T-helper 1 cell treated with Interleukin-12 subunit alpha and Interleukin-12 subunit beta and Interleukin-4 antibody, amounts not matched to agents 30 μg/mL and 1 μg/mL, for 36 hours (primary cell): ENCODE data around the gene PFDN1.
"Not testable (repeated sequence)": the region's sequence is repeated elsewhere in the genome, so short reads cannot be mapped to it uniquely, and the experiment has no call there.

Experiments
- H3K27ac Mint-ChIP-seq: one replicate; pipeline ENCODE4 v1.8.0; 2021; ENCODE audit warnings: mild to moderate bottlenecking, mixed read lengths
- H3K27me3 Mint-ChIP-seq: one replicate; pipeline ENCODE4 v1.8.0; 2021; ENCODE audit warnings: low read depth, mixed read lengths
- H3K36me3 Mint-ChIP-seq: one replicate; pipeline ENCODE4 v1.8.0; 2021; ENCODE audit warnings: low read depth, mixed read lengths
- H3K4me1 Mint-ChIP-seq: one replicate; pipeline ENCODE4 v1.8.0; 2021; ENCODE audit warnings: low read depth, mixed read lengths
- H3K4me3 Mint-ChIP-seq: one replicate; pipeline ENCODE4 v1.8.0; 2021; ENCODE audit warnings: mild to moderate bottlenecking, moderate library complexity, mixed read lengths
- H3K9me3 Mint-ChIP-seq: one replicate; pipeline ENCODE4 v1.8.0; 2021; ENCODE audit warnings: mixed read lengths

PFDN1 gene

GRCh38 chr5:140219068-140219991 lies 83.6 kb downstream of the PFDN1 start:
- Mint-ChIP-seq H3K27me3 (no peaks in the 10 kb centered on the region), H3K27ac (no peak overlapping the region), H3K4me1 (peaks cover 22% of the 10 kb centered on the region), H3K36me3 (no peaks in the 10 kb centered on the region), H3K9me3 (no peaks in the 10 kb centered on the region), H3K4me3 (no peak overlapping the region)

- no peaks in the 10 kb centered on the region for H3K27me3 Mint-ChIP-seq
- peaks cover 22% of the 10 kb centered on the region for H3K4me1 Mint-ChIP-seq
- no peaks in the 10 kb centered on the region for H3K36me3 Mint-ChIP-seq
- no peak overlapping the region for H3K27ac Mint-ChIP-seq
- H3K4me3 Mint-ChIP-seq, result no peak overlapping the region
- H3K9me3 Mint-ChIP-seq, result no peaks in the 10 kb centered on the region
Observed at GRCh38 chr5:140217299-140218026, 85.4 kb downstream of the PFDN1 start.

GRCh38 chr5:140216478-140217074 lies 86.3 kb downstream of the PFDN1 start:
- Mint-ChIP-seq H3K9me3 (no peaks in the 10 kb centered on the region), H3K36me3 (no peaks in the 10 kb centered on the region), H3K27ac (no peak overlapping the region), H3K4me3 (no peak overlapping the region), H3K4me1 (peaks cover 15% of the 10 kb centered on the region), H3K27me3 (no peaks in the 10 kb centered on the region)

- H3K27me3 Mint-ChIP-seq, result no peaks in the 10 kb centered on the region
- no peaks in the 10 kb centered on the region for H3K9me3 Mint-ChIP-seq
- no peaks in the 10 kb centered on the region for H3K36me3 Mint-ChIP-seq
- no peak overlapping the region for H3K4me3 Mint-ChIP-seq
- no peak overlapping the region for H3K27ac Mint-ChIP-seq
- H3K4me1 Mint-ChIP-seq, result peaks cover 8% of the 10 kb centered on the region
Observed at GRCh38 chr5:140215276-140215675, 87.6 kb downstream of the PFDN1 start.

GRCh38 chr5:140214831-140215230 lies 88.1 kb downstream of the PFDN1 start:
- no peaks in the 10 kb centered on the region for H3K36me3 Mint-ChIP-seq
- H3K9me3 Mint-ChIP-seq, result no peaks in the 10 kb centered on the region
- H3K4me3 Mint-ChIP-seq, result no peak overlapping the region
- H3K4me1 Mint-ChIP-seq, result peaks cover 4% of the 10 kb centered on the region
- no peaks in the 10 kb centered on the region for H3K27me3 Mint-ChIP-seq
- H3K27ac Mint-ChIP-seq, result no peak overlapping the region

- H3K4me1 Mint-ChIP-seq, result peaks cover 4% of the 10 kb centered on the region
- H3K4me3 Mint-ChIP-seq, result no peak overlapping the region
- no peaks in the 10 kb centered on the region for H3K9me3 Mint-ChIP-seq
- H3K27me3 Mint-ChIP-seq, result no peaks in the 10 kb centered on the region
- H3K36me3 Mint-ChIP-seq, result no peaks in the 10 kb centered on the region
- no peak overlapping the region for H3K27ac Mint-ChIP-seq
Observed at GRCh38 chr5:140213370-140213983, 89.4 kb downstream of the PFDN1 start.

- H3K27me3 Mint-ChIP-seq, result no peaks in the 10 kb centered on the region
- no peak overlapping the region for H3K4me3 Mint-ChIP-seq
- peaks cover 3% of the 10 kb centered on the region for H3K9me3 Mint-ChIP-seq
- H3K27ac Mint-ChIP-seq, result no peak overlapping the region
- peaks cover 3% of the 10 kb centered on the region for H3K36me3 Mint-ChIP-seq
- H3K4me1 Mint-ChIP-seq, result peaks cover 7% of the 10 kb centered on the region
Observed at GRCh38 chr5:140208065-140208464, 94.8 kb downstream of the PFDN1 start.

- Mint-ChIP-seq H3K36me3 (peaks cover 3% of the 10 kb centered on the region), H3K27me3 (no peaks in the 10 kb centered on the region), H3K4me1 (peaks cover 7% of the 10 kb centered on the region), H3K27ac (no peak overlapping the region), H3K4me3 (no peak overlapping the region), H3K9me3 (peaks cover 3% of the 10 kb centered on the region)
Observed at GRCh38 chr5:140207250-140207964, 95.5 kb downstream of the PFDN1 start.

GRCh38 chr5:140205952-140206351 lies 96.9 kb downstream of the PFDN1 start:
- H3K36me3 Mint-ChIP-seq, result peaks cover 3% of the 10 kb centered on the region
- no peak overlapping the region for H3K27ac Mint-ChIP-seq
- H3K4me3 Mint-ChIP-seq, result no peak overlapping the region

GRCh38 chr5:140205216-140205615 lies 97.7 kb downstream of the PFDN1 start:
- Mint-ChIP-seq H3K27ac (no peak overlapping the region), H3K4me1 (peaks cover 7% of the 10 kb centered on the region), H3K27me3 (no peaks in the 10 kb centered on the region), H3K4me3 (no peak overlapping the region), H3K36me3 (peaks cover 3% of the 10 kb centered on the region), H3K9me3 (peaks cover 3% of the 10 kb centered on the region)

More at GRCh38 chr5:140205952-140206351, 96.9 kb downstream of the PFDN1 start:
- Mint-ChIP-seq H3K4me1 (peaks cover 7% of the 10 kb centered on the region), H3K9me3 (peaks cover 3% of the 10 kb centered on the region), H3K27me3 (no peaks in the 10 kb centered on the region)

- Mint-ChIP-seq H3K27me3 (no peaks in the 10 kb centered on the region), H3K4me1 (peaks cover 5% of the 10 kb centered on the region), H3K36me3 (peaks cover 3% of the 10 kb centered on the region), H3K9me3 (peaks cover 2% of the 10 kb centered on the region), H3K27ac (no peak overlapping the region), H3K4me3 (no peak overlapping the region)
Observed at GRCh38 chr5:140202610-140203009, 100.3 kb downstream of the PFDN1 start.

- H3K4me3 Mint-ChIP-seq, result no peak overlapping the region
- no peaks in the 10 kb centered on the region for H3K27me3 Mint-ChIP-seq
- peaks cover 2% of the 10 kb centered on the region for H3K9me3 Mint-ChIP-seq
- H3K4me1 Mint-ChIP-seq, result no peaks in the 10 kb centered on the region
- H3K27ac Mint-ChIP-seq, result no peak overlapping the region
- peaks cover 2% of the 10 kb centered on the region for H3K36me3 Mint-ChIP-seq
Observed at GRCh38 chr5:140202078-140202477, 100.8 kb downstream of the PFDN1 start.

- not testable (repeated sequence) for H3K27me3 Mint-ChIP-seq, H3K4me1 Mint-ChIP-seq, H3K27ac Mint-ChIP-seq, H3K36me3 Mint-ChIP-seq, H3K9me3 Mint-ChIP-seq, H3K4me3 Mint-ChIP-seq
Observed at GRCh38 chr5:140198915-140199314, 104.0 kb downstream of the PFDN1 start.

GRCh38 chr5:140197023-140197422 lies 105.9 kb downstream of the PFDN1 start:
- H3K4me3 Mint-ChIP-seq, result no peak overlapping the region
- peaks cover 2% of the 10 kb centered on the region for H3K9me3 Mint-ChIP-seq
- H3K4me1 Mint-ChIP-seq, result no peaks in the 10 kb centered on the region
- no peaks in the 10 kb centered on the region for H3K36me3 Mint-ChIP-seq
- no peaks in the 10 kb centered on the region for H3K27me3 Mint-ChIP-seq
- H3K27ac Mint-ChIP-seq, result no peak overlapping the region
